A549 (cell line): ENCODE data around the gene MRPS31. TPM values are rescaled to one million over a fixed set of nuclear protein-coding genes. Genes with fewer than 3 reads are reported as not detected.

Source experiments
- ATAC-seq, 2 experiments: fragments of 200-7000 bp in 1 of 2; fragments of >200 bp in 1 of 2; cut with Nextera tagmentation in 1 of 2; cut with Tn5 transposase in 1 of 2; 3 replicates each; pipeline versions ENCODE4 v1.8.0 to v1.9.1; 2018 to 2020; ENCODE audit warnings: mild to moderate bottlenecking in 1 of 2, moderate library complexity in 1 of 2
- CTCF ChIA-PET: fragments of 300-600 bp; sonication (Branson Sonifier 250); formaldehyde crosslinking; extraction: SDS; loops from one replicate; lab custom pipeline; 2021; ENCODE audit warnings: antibody characterized with exemption, inconsistent platforms; lab: Yijun Ruan, JAX
- POLR2A ChIA-PET: fragments of 350-600 bp; formaldehyde crosslinking; extraction: SDS; loops from one replicate; lab custom pipeline; 2021; ENCODE audit warnings: antibody characterized with exemption, inconsistent platforms; lab: Yijun Ruan, JAX
- DNase-seq, 2 experiments: peaks; one replicate each; pipeline versions ENCODE4 v3.0.0 to v3.0.0-alpha.2; 2011 to 2016; ENCODE audit warnings: low read depth in 1 of 2, low spot score in 1 of 2
- FAIRE-seq: peaks from 2 replicates; lab custom pipeline; 2011; peaks lifted over from hg19 to GRCh38; lab: Jason Lieb, UNC
- H3K27ac ChIP-seq, 2 experiments: fragments of >200 bp; sonication (Bioruptor Twin); formaldehyde crosslinking; 3 replicates each; pipeline ENCODE4 v1.5.1; 2016 to 2017
- H3K4me1 ChIP-seq: fragments of >200 bp; sonication (Bioruptor Twin); formaldehyde crosslinking; 3 replicates; pipeline ENCODE4 v1.6.1; 2016
- H3K4me2 ChIP-seq: fragments of >200 bp; sonication (Bioruptor Twin); formaldehyde crosslinking; 3 replicates; pipeline ENCODE4 v1.6.1; 2016
- H3K4me3 ChIP-seq: fragments of >200 bp; sonication (Bioruptor Twin); formaldehyde crosslinking; 3 replicates; pipeline ENCODE4 v1.5.1; 2016
- H3K9me3 ChIP-seq: fragments of >200 bp; sonication (Bioruptor Twin); formaldehyde crosslinking; 3 replicates; pipeline ENCODE4 v1.6.1; 2016
- CBX8 ChIP-seq: fragments of 200-600 bp; sonication (generic); IDR thresholded peaks from 2 replicates; pipeline ENCODE4 v1.6.1; 2016
- CEBPB ChIP-seq, 2 experiments: fragments of >200 bp in 1 of 2; sonication (Bioruptor Twin) in 1 of 2; formaldehyde crosslinking in 1 of 2; IDR thresholded peaks; 2 replicates each; pipeline ENCODE4 v1.6.1; 2012 to 2016
- EP300 ChIP-seq, 2 experiments: fragments of >200 bp; sonication (Bioruptor Twin); formaldehyde crosslinking; IDR thresholded peaks; 2 replicates in 1 of 2; 3 replicates in 1 of 2; pipeline ENCODE4 v1.6.1; 2016 to 2017
- ESRRA ChIP-seq: fragments of 150-350 bp; IDR thresholded peaks from 2 replicates; pipeline ENCODE4 v1.6.1; 2014; ENCODE audit warnings: mild to moderate bottlenecking, low read length, borderline replicate concordance
- HEYL ChIP-seq: fragments of 250-450 bp; sonication (Bioruptor Pico); IDR thresholded peaks from 2 replicates; pipeline ENCODE4 v1.8.0; 2021; ENCODE audit warnings: mild to moderate bottlenecking, moderate library complexity
- JUNB ChIP-seq: fragments of >200 bp; sonication (Bioruptor Twin); formaldehyde crosslinking; IDR thresholded peaks from 2 replicates; pipeline ENCODE4 v1.6.1; 2016
- MAX ChIP-seq: IDR thresholded peaks from 2 replicates; pipeline ENCODE4 v1.6.1; 2012
- NR3C1 ChIP-seq: fragments of >200 bp; sonication (Bioruptor Twin); formaldehyde crosslinking; IDR thresholded peaks from 3 replicates; pipeline ENCODE4 v1.6.1; 2017
- RCOR1 ChIP-seq: fragments of 150-350 bp; IDR thresholded peaks from 2 replicates; pipeline ENCODE4 v1.6.1; 2014; ENCODE audit warnings: antibody characterized with exemption, low read length, low read depth
- REST ChIP-seq: fragments of 200-600 bp; sonication (generic); IDR thresholded peaks from 2 replicates; pipeline ENCODE4 v1.6.1; 2016; ENCODE audit warnings: antibody characterized with exemption, mild to moderate bottlenecking, moderate library complexity
- ZC3H11A ChIP-seq: fragments of 450-650 bp; IDR thresholded peaks from 2 replicates; pipeline ENCODE4 v1.6.1; 2014; ENCODE audit warnings: antibody characterized with exemption, mild to moderate bottlenecking
- ZFP36 ChIP-seq: fragments of 450-650 bp; IDR thresholded peaks from 2 replicates; pipeline ENCODE4 v1.6.1; 2014; ENCODE audit warnings: borderline replicate concordance; ENCODE audit not compliant: partially characterized antibody
- WGBS: methylation state at CpG from one replicate; pipeline ENCODE4 v1.1.6; 2017; ENCODE audit errors: missing lambda C conversion rate; 5-methylcytosine and 5-hydroxymethylcytosine counted together
- polyA plus RNA-seq, 4 experiments: library from polyadenylated mRNA; depleted of rRNA in 3 of 4; stranded (reverse); fragments of >200 nt; fragmentation: RNase III in 1 of 4; extraction: RNeasy Plus Mini Kit Qiagen cat#74134 plus additional on column Dnase treatment in 1 of 4; gene quantifications; 2 replicates in 3 of 4; 3 replicates in 1 of 4; pipeline ENCODE4 v1.2.3, GENCODE V29; 2011 to 2017
- TF ChIP-seq, protein P1 (sequence below): fragments of 250-450 bp; sonication (Bioruptor Pico); IDR thresholded peaks from 2 replicates; pipeline ENCODE4 v1.5.0; 2020; ENCODE audit warnings: low read depth, mild to moderate bottlenecking, moderate library complexity
- TF ChIP-seq, protein P2 (sequence below): IDR thresholded peaks from 2 replicates; pipeline ENCODE4 v1.6.1; 2012

Gene MRPS31
- polyA plus RNA-seq, 2 of the 4 experiments (the other 2 are of a cell fraction), result 14.2 to 30.3 TPM

GRCh38 chr13:40813667-40814454 lies 42.9 kb upstream of the MRPS31 start:
- CTCF ChIA-PET, result no interaction called here
- POLR2A ChIA-PET, result no interaction called here

GRCh38 chr13:40812724-40813445 lies 41.9 kb upstream of the MRPS31 start:
- DNase-seq, result peak in 1 of 2 experiments; percentile 3
- TF ChIP-seq ZFP36 (no peak), REST (no peak), JUNB (no peak), CBX8 (no peak), CEBPB (IDR thresholded peaks at IDR 0.05) (no peak)
- TF ChIP-seq, protein P1, sequence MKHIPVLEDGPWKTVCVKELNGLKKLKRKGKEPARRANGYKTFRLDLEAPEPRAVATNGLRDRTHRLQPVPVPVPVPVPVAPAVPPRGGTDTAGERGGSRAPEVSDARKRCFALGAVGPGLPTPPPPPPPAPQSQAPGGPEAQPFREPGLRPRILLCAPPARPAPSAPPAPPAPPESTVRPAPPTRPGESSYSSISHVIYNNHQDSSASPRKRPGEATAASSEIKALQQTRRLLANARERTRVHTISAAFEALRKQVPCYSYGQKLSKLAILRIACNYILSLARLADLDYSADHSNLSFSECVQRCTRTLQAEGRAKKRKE (CRISPR knock-in tag), result no peak
- WGBS, result 86% methylated on average over 4 of the region's 6 CpGs
- POLR2A ChIA-PET, result no interaction called here
- no peak overlapping the region for H3K27ac ChIP-seq
- H3K4me1 ChIP-seq, result no peaks in the 10 kb centered on the region
- ATAC-seq, result no peak
- CTCF ChIA-PET, result no interaction called here
- no peak overlapping the region for H3K4me2 ChIP-seq
- H3K9me3 ChIP-seq, result peaks cover 11% of the 10 kb centered on the region
- no peak for FAIRE-seq
- H3K4me3 ChIP-seq, result no peak overlapping the region

More at GRCh38 chr13:40813667-40814454, 42.9 kb upstream of the MRPS31 start:
- H3K4me2 ChIP-seq, result no peak overlapping the region
- H3K9me3 ChIP-seq, result peaks cover 11% of the 10 kb centered on the region
- H3K27ac ChIP-seq, result no peak overlapping the region
- no peak overlapping the region for H3K4me3 ChIP-seq
- no peak for TF ChIP-seq ZC3H11A
- DNase-seq (peak in 1 of 2 experiments; percentile 3), ATAC-seq (no peak), FAIRE-seq (no peak)
- WGBS, result 63% methylated on average over 3 of the region's 7 CpGs
- no peaks in the 10 kb centered on the region for H3K4me1 ChIP-seq

- WGBS, result 91% methylated on average over 4 of the region's 4 CpGs
- H3K27ac ChIP-seq, result no peak overlapping the region
These were observed 41.1 kb upstream of the MRPS31 start for GRCh38 chr13:40812102-40812501.

More at GRCh38 chr13:40812102-40812501, 41.1 kb upstream of the MRPS31 start:
- ATAC-seq (no peak), DNase-seq (no peak), FAIRE-seq (no peak)
- no peaks in the 10 kb centered on the region for H3K4me1 ChIP-seq
- CTCF ChIA-PET, result interaction anchor here (0.8 kb wide), 1 partner anchor 63 kb away, joined by 3 read pairs; no protein-coding TSS in a partner anchor
- H3K4me2 ChIP-seq, result no peak overlapping the region
- no peak overlapping the region for H3K4me3 ChIP-seq
- TF ChIP-seq ZFP36 (no peak), RCOR1 (no peak), EP300 (IDR thresholded peaks at IDR 0.05) (no peak), HEYL (no peak), NR3C1 (no peak), ESRRA (no peak), MAX (no peak)
- TF ChIP-seq, protein P2, sequence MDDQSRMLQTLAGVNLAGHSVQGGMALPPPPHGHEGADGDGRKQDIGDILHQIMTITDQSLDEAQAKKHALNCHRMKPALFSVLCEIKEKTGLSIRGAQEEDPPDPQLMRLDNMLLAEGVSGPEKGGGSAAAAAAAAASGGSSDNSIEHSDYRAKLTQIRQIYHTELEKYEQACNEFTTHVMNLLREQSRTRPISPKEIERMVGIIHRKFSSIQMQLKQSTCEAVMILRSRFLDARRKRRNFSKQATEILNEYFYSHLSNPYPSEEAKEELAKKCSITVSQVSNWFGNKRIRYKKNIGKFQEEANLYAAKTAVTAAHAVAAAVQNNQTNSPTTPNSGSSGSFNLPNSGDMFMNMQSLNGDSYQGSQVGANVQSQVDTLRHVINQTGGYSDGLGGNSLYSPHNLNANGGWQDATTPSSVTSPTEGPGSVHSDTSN, result no peak
- POLR2A ChIA-PET, result no interaction called here
- H3K9me3 ChIP-seq, result peaks cover 11% of the 10 kb centered on the region
